ENCODE data around the gene MICU1.

MICU1 gene

DNA sequence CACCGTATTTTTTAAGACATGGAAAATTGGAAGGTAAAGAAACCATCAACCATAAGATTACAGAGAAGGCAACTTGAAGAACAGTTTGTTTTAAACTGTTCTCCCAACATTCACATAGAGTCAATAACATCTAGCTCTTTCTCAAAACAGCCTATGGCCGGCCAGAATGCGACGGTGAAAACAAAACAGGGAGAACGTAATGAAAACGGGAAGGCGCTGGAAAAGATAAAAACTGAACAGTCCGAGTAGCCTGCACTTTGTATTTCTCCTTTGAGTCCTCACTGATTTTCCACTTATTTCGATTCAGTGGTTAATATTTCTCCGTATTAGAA lies 637 bp downstream of the MICU1 start:
- peak; percentile 50 for DNase-seq

- DNase-seq = no peak
Observed at GRCh38 chr10:72622271-72622670, 3.6 kb downstream of the MICU1 start.

GRCh38 chr10:72616716-72617115 lies 9.2 kb downstream of the MICU1 start:
- no peak for DNase-seq

DNA sequence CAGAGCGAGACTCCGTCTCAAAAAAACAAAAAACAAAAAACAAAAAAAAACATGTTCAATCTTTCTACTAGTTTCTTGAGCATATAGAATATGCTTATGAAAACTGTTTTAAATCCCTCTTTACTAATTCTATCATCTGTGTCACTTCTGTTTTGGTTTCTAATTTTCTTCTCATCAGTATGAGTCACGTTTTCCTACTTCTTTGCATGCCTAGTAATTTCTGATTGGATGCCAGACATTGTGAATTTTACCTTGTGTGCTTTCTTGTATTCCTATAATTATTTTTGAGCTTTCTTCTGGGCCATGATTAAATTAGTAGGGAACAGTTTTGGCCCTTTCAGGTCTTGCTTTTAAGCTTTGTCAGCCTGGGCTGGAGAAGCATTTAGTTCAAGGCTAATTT lies 9.9 kb downstream of the MICU1 start:
- peak; percentile 51 for DNase-seq

GRCh38 chr10:72612203-72612826 lies 13.6 kb downstream of the MICU1 start:
- DNase-seq = no peak

GRCh38 chr10:72611783-72612182 lies 14.1 kb downstream of the MICU1 start:
- DNase-seq = peak; percentile 67

DNA sequence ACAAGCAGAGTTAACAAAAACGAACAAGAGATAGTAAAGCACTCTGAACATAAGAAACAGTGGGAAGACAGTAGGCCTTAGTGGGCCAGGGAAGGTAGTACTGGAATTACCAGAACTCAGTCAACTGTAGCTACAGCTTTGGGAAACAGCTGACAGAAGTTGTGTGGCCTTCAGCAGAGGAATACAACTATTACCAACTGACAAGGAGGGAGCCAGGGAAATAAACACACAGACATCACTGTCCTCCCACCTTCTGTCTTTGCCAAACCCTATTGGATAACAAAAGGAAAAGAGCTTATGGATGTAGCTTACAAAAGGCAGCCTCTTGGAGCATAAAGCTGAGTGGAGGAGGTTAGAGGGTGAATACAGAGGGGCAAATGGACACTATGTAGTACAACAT lies 15.4 kb downstream of the MICU1 start:
- DNase-seq = no peak

DNA sequence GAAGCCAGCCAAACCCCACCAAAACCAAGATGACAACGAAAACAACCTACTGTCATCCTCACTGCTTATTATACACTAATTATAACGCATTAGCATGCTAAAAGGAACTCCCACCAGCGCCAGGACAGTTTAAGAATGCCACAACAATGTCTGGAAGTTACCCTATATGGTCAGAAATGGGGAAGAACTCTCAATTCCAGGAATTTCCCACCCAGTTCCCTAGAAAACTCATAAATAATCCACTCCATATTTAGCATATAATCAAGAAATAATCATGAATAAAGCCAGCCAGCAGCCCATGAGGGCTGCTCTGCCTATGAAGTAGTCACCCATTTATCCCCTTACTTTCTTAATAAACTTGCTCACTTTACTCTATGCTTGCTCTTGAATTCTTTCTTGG lies 20.8 kb downstream of the MICU1 start:
- DNase-seq = peak; percentile 11

- no peak for DNase-seq
Observed at GRCh38 chr10:72601144-72601543, 24.7 kb downstream of the MICU1 start.

GRCh38 chr10:72598769-72599701 lies 26.8 kb downstream of the MICU1 start:
- DNase-seq = no peak

DNA sequence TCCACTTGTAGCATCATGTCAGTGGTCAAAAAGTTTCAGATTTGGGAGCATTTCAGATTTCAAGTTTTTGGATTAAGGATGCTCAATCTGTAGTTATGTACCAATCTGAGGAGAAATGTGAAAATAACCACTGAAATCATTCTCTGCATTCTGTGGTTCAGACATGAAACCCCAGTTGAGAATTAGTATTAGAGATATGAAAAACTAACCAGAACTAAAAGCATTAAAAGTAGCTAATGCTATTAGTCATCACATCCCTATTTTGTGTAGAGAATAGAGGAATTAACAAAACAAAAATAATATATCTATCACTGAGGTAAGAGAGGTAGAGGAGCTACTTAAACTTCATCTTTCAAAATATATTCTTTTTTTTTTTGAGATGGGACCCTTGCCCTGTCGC lies 28.0 kb downstream of the MICU1 start:
- peak; percentile 45 for DNase-seq

DNA sequence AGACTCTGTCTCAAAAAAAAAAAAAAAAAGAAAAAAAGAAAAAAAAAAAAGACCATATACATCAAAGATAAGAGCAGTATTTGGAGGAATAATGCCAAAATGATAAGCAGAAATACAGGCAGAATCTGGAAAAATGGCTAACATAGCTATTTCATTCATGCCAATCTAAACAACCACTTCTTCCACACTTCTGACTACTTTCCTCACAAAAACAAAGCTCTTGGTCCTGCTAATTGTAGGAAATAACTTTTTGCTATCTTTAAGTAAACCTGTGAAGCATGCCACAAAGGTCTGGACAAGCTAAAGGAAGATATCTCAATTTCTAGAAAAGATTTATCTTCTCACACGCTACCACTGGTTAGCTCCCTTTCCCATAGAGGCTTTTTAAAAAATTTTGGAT lies 30.4 kb downstream of the MICU1 start:
- DNase-seq = no peak

- DNase-seq = peak; percentile 83
Observed at GRCh38 chr10:72593963-72594362, 31.9 kb downstream of the MICU1 start.

DNA sequence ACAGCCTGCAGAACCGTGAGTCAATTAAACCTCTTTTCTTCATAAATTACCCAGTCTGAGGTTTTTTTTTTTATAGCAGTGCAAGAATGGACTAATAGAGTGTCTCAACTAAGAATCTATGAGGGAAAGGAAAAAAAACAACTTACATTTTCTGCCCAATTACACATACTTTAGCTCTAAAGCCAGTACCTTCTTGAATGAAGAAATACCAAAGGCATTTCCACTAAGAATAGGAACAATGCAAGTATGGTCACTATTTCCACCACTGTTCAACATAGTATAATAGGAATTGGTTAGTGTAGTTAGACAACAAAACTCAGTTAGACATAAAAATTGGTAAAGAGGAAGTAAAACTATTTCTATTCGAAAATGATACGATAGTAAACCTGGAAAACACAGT lies 37.6 kb downstream of the MICU1 start:
- no peak for DNase-seq

- DNase-seq = no peak
Observed at GRCh38 chr10:72587568-72587967, 38.3 kb downstream of the MICU1 start.

GRCh38 chr10:72574636-72575035 lies 51.2 kb downstream of the MICU1 start:
- DNase-seq = no peak

GRCh38 chr10:72573079-72573478 lies 52.8 kb downstream of the MICU1 start:
- no peak for DNase-seq

GRCh38 chr10:72567889-72568640 lies 57.8 kb downstream of the MICU1 start:
- no peak for DNase-seq

DNA sequence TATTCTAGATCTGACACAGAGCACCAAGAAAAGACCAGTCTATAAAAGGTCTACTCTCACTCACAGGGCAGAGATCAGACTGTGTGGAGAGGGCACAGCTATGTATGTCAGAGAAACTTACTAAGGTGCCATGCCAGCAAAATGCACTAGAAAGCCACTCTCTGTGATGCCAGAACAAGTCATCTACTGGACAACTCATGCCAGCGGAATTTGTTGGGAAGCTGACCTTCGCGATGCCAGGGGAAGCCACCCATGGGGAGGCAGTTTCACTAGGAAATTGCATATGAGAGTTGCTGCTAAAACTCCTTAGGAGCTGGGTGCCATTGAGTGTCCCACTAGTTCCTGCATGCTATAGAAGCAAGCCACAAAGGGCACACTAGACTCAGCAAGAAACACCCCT lies 58.5 kb downstream of the MICU1 start:
- DNase-seq = peak; percentile 14

DNA sequence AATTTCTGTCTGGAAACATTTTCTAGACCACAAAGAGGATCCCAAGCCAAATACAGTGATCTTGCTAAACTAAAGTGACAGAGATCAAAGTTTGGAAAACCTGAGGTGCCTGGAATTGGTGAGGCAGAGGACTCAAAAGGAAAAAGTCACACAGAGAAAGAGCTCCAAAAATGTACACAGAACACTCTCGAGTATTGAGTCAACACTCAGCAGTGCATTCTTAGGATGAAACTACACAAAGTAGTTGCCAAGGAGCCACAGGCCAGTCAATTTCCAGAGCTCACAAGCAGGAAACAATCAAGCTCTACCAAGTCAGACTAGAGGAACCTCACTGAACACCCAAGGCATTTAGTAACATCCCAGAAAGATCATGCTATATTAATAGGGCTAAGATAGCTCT lies 61.3 kb downstream of the MICU1 start:
- DNase-seq = peak; percentile 28

- peak; percentile 98 for DNase-seq
Observed at GRCh38 chr10:72563327-72563932, 62.4 kb downstream of the MICU1 start.

GRCh38 chr10:72561745-72562166 lies 64.1 kb downstream of the MICU1 start:
- peak; percentile 46 for DNase-seq

GRCh38 chr10:72557362-72557761 lies 68.5 kb downstream of the MICU1 start:
- peak; percentile 6 for DNase-seq
